ENCODE results near the gene PGAP3. TPM values are rescaled to one million over a fixed set of nuclear protein-coding genes. Genes with fewer than 3 reads are reported as not detected.

Gene PGAP3
- total and polyA plus RNA-seq, 2 donors, result 6.6 to 18.5 TPM

GRCh38 chr17:39687101-39687545 is 734 bp downstream of the PGAP3 start:
- H3K9me3 ChIP-seq (ENCODE audit: control insufficient read depth in 2 of 2, insufficient read depth in 1 of 2, low read length in 1 of 2), result no peaks in the 10 kb centered on the region
- peaks cover 7 to 9% of the 10 kb centered on the region in 2 donors for H3K27me3 ChIP-seq (ENCODE audit: control insufficient read depth in 2 of 2, insufficient read depth in 1 of 2, low read length in 1 of 2)
- DNase-seq (ENCODE audit: low read depth in 6 of 9, low spot score in 9 of 9), result no peak
- H3K27ac ChIP-seq (ENCODE audit: low read depth in 1 of 2, low read length in 1 of 2), result no peak overlapping the region
- peak overlapping the region; percentile 84 to 89 for H3K4me3 ChIP-seq (ENCODE audit: low read length in 2 of 2)
- WGBS, result 76% methylated on average over 6 of the region's 6 CpGs
- H3K4me1 ChIP-seq (ENCODE audit: control insufficient read depth in 2 of 2, insufficient read depth in 2 of 2, low read length in 2 of 2), result peaks cover 6 to 10% of the 10 kb centered on the region in 2 donors
- peaks cover 6 to 9% of the 10 kb centered on the region in 2 donors for H3K36me3 ChIP-seq (ENCODE audit: control insufficient read depth in 2 of 2, insufficient read depth in 2 of 2, low read length in 1 of 2)

- no peak for DNase-seq (ENCODE audit: low read depth in 6 of 9, low spot score in 9 of 9)
- Histone ChIP-seq H3K36me3 (ENCODE audit: control insufficient read depth in 2 of 2, insufficient read depth in 2 of 2, low read length in 1 of 2) (peaks cover 6 to 12% of the 10 kb centered on the region in 2 donors), H3K27ac (ENCODE audit: low read depth in 1 of 2, low read length in 1 of 2) (no peak overlapping the region)
These were observed 3.3 kb downstream of the PGAP3 start for GRCh38 chr17:39684369-39685192.

GRCh38 chr17:39683295-39683939 is 4.4 kb downstream of the PGAP3 start:
- H3K27ac ChIP-seq (ENCODE audit: low read depth in 1 of 2, low read length in 1 of 2), result no peak overlapping the region
- H3K9me3 ChIP-seq (ENCODE audit: control insufficient read depth in 2 of 2, insufficient read depth in 1 of 2, low read length in 1 of 2), result peaks cover 0 to 5% of the 10 kb centered on the region in 2 donors
- WGBS, result 98% methylated on average over 9 of the region's 9 CpGs
- H3K36me3 ChIP-seq (ENCODE audit: control insufficient read depth in 2 of 2, insufficient read depth in 2 of 2, low read length in 1 of 2), result peaks cover 6 to 12% of the 10 kb centered on the region in 2 donors
- H3K4me3 ChIP-seq (ENCODE audit: low read length in 2 of 2), result no peak overlapping the region
- H3K27me3 ChIP-seq (ENCODE audit: control insufficient read depth in 2 of 2, insufficient read depth in 1 of 2, low read length in 1 of 2), result peaks cover 0 to 2% of the 10 kb centered on the region in 2 donors
- H3K4me1 ChIP-seq (ENCODE audit: control insufficient read depth in 2 of 2, insufficient read depth in 2 of 2, low read length in 2 of 2), result peaks cover 15 to 23% of the 10 kb centered on the region in 2 donors
- DNase-seq (ENCODE audit: low read depth in 6 of 9, low spot score in 9 of 9), result no peak

More at GRCh38 chr17:39684369-39685192, 3.3 kb downstream of the PGAP3 start:
- peaks cover 2 to 4% of the 10 kb centered on the region in 2 donors for H3K27me3 ChIP-seq (ENCODE audit: control insufficient read depth in 2 of 2, insufficient read depth in 1 of 2, low read length in 1 of 2)
- peaks cover 0 to 4% of the 10 kb centered on the region in 2 donors for H3K9me3 ChIP-seq (ENCODE audit: control insufficient read depth in 2 of 2, insufficient read depth in 1 of 2, low read length in 1 of 2)
- WGBS, result 96% methylated on average over 12 of the region's 12 CpGs
- H3K4me3 ChIP-seq (ENCODE audit: low read length in 2 of 2), result no peak overlapping the region
- peaks cover 11 to 20% of the 10 kb centered on the region in 2 donors for H3K4me1 ChIP-seq (ENCODE audit: control insufficient read depth in 2 of 2, insufficient read depth in 2 of 2, low read length in 2 of 2)

- DNase-seq (ENCODE audit: low read depth in 6 of 9, low spot score in 9 of 9), result peak in 6 of 9 donors; percentile 20 to 78 (median 44)
- Histone ChIP-seq H3K9me3 (ENCODE audit: control insufficient read depth in 2 of 2, insufficient read depth in 1 of 2, low read length in 1 of 2) (peaks cover 0 to 5% of the 10 kb centered on the region in 2 donors), H3K36me3 (ENCODE audit: control insufficient read depth in 2 of 2, insufficient read depth in 2 of 2, low read length in 1 of 2) (peaks cover 3 to 12% of the 10 kb centered on the region in 2 donors), H3K27ac (ENCODE audit: low read depth in 1 of 2, low read length in 1 of 2) (peak overlapping the region; percentile 57 to 72), H3K27me3 (ENCODE audit: control insufficient read depth in 2 of 2, insufficient read depth in 1 of 2, low read length in 1 of 2) (no peaks in the 10 kb centered on the region), H3K4me3 (ENCODE audit: low read length in 2 of 2) (no peak overlapping the region), H3K4me1 (ENCODE audit: control insufficient read depth in 2 of 2, insufficient read depth in 2 of 2, low read length in 2 of 2) (peaks cover 12 to 50% of the 10 kb centered on the region in 2 donors)
- WGBS, result 36% methylated on average over 12 of the region's 12 CpGs
These were observed 8.2 kb downstream of the PGAP3 start for GRCh38 chr17:39679521-39680192.

- DNase-seq (ENCODE audit: low read depth in 6 of 9, low spot score in 9 of 9), result no peak
- Histone ChIP-seq H3K9me3 (ENCODE audit: control insufficient read depth in 2 of 2, insufficient read depth in 1 of 2, low read length in 1 of 2) (peaks cover 0 to 5% of the 10 kb centered on the region in 2 donors), H3K27ac (ENCODE audit: low read depth in 1 of 2, low read length in 1 of 2) (no peak overlapping the region), H3K36me3 (ENCODE audit: control insufficient read depth in 2 of 2, insufficient read depth in 2 of 2, low read length in 1 of 2) (peaks cover 0 to 8% of the 10 kb centered on the region in 2 donors), H3K27me3 (ENCODE audit: control insufficient read depth in 2 of 2, insufficient read depth in 1 of 2, low read length in 1 of 2) (no peaks in the 10 kb centered on the region), H3K4me1 (ENCODE audit: control insufficient read depth in 2 of 2, insufficient read depth in 2 of 2, low read length in 2 of 2) (peaks cover 12 to 55% of the 10 kb centered on the region in 2 donors), H3K4me3 (ENCODE audit: low read length in 2 of 2) (no peak overlapping the region)
- 93% methylated on average over 13 of the region's 13 CpGs for WGBS
These were observed 9.3 kb downstream of the PGAP3 start for GRCh38 chr17:39678340-39679116.

- Histone ChIP-seq H3K4me3 (ENCODE audit: low read length in 2 of 2) (no peak overlapping the region), H3K4me1 (ENCODE audit: control insufficient read depth in 2 of 2, insufficient read depth in 2 of 2, low read length in 2 of 2) (peaks cover 12 to 55% of the 10 kb centered on the region in 2 donors), H3K36me3 (ENCODE audit: control insufficient read depth in 2 of 2, insufficient read depth in 2 of 2, low read length in 1 of 2) (peaks cover 0 to 3% of the 10 kb centered on the region in 2 donors), H3K27ac (ENCODE audit: low read depth in 1 of 2, low read length in 1 of 2) (no peak overlapping the region), H3K27me3 (ENCODE audit: control insufficient read depth in 2 of 2, insufficient read depth in 1 of 2, low read length in 1 of 2) (no peaks in the 10 kb centered on the region), H3K9me3 (ENCODE audit: control insufficient read depth in 2 of 2, insufficient read depth in 1 of 2, low read length in 1 of 2) (peaks cover 0 to 5% of the 10 kb centered on the region in 2 donors)
- WGBS, result 92% methylated on average over 13 of the region's 13 CpGs
- no peak for DNase-seq (ENCODE audit: low read depth in 6 of 9, low spot score in 9 of 9)
These were observed 10.1 kb downstream of the PGAP3 start for GRCh38 chr17:39677542-39678339.

- 92% methylated on average over 8 of the region's 8 CpGs for WGBS
- no peak overlapping the region for H3K4me3 ChIP-seq (ENCODE audit: low read length in 2 of 2)
- peaks cover 0 to 3% of the 10 kb centered on the region in 2 donors for H3K36me3 ChIP-seq (ENCODE audit: control insufficient read depth in 2 of 2, insufficient read depth in 2 of 2, low read length in 1 of 2)
- H3K27me3 ChIP-seq (ENCODE audit: control insufficient read depth in 2 of 2, insufficient read depth in 1 of 2, low read length in 1 of 2), result peaks cover 0 to under 1% of the 10 kb centered on the region in 2 donors
- peaks cover 12 to 55% of the 10 kb centered on the region in 2 donors for H3K4me1 ChIP-seq (ENCODE audit: control insufficient read depth in 2 of 2, insufficient read depth in 2 of 2, low read length in 2 of 2)
- peaks cover 0 to 5% of the 10 kb centered on the region in 2 donors for H3K9me3 ChIP-seq (ENCODE audit: control insufficient read depth in 2 of 2, insufficient read depth in 1 of 2, low read length in 1 of 2)
- DNase-seq (ENCODE audit: low read depth in 6 of 9, low spot score in 9 of 9), result no peak
- H3K27ac ChIP-seq (ENCODE audit: low read depth in 1 of 2, low read length in 1 of 2), result no peak overlapping the region
These were observed 10.8 kb downstream of the PGAP3 start for GRCh38 chr17:39677072-39677471.

Data from thymus (tissue), 11 donors.